Lower leg skin (tissue), 3 donors: Measurements from ENCODE around the gene MAGI2.

Experiments
- CTCF ChIP-seq, 3 donors: fragments of 450-650 bp; IDR thresholded peaks; one replicate each; pipeline ENCODE4 v1.5.1; 2016; ENCODE audit warnings: antibody characterized with exemption in 3 of 3, mild to moderate bottlenecking in 3 of 3, moderate library complexity in 2 of 3
- POLR2A ChIP-seq, 2 donors: fragments of 450-650 bp; IDR thresholded peaks; one replicate each; pipeline ENCODE4 v1.6.1; 2016 to 2017; ENCODE audit warnings: antibody characterized with exemption in 2 of 2, mild to moderate bottlenecking in 1 of 2, moderate library complexity in 1 of 2

- TF ChIP-seq CTCF (IDR thresholded peaks at IDR 0.05) (no peak), POLR2A (IDR thresholded peaks at IDR 0.05) (no peak)
Observed at GRCh38 chr7:79401254-79401653, 52.2 kb downstream of the MAGI2 start.
